ENCODE data around the gene KCNH3. TPM values are rescaled to one million over a fixed set of nuclear protein-coding genes. Genes with fewer than 3 reads are reported as not detected.

KCNH3 gene
- total and polyA plus RNA-seq, 2 of the 4 experiments (the other 2 are of a cell fraction): 0.10 TPM; not detected in 1

DNA sequence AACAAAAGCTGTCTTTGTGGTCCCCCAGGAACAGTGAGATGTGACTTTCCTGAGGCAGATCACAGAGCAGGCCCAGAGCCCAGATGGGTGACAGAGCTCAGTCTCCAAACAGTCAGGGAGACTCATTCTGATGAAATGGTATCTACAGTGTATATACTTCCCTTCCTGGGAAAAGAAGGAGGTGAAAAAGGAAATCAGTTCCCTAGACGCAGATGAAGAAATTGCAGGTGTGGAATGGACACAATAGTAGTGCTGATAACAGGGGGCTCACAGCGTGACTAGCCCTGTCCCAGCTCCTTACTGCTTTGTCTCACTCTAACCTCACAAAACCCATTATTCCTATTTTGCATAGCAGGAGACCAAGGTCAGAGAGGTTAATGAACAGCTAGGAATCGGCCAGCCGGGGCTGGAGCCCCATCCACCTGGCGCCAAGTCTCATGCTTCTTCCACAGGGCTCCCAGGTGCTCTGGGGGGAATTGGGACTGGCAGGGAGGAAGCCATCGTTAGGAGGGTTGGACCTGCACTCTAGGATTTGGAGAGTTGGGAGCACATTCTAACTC lies 11.9 kb downstream of the KCNH3 start:
- H3K14ac ChIP-seq (replicated peaks; ENCODE audit: low read depth, low read length): no peak overlapping the region
- no peak overlapping the region for H3K4me3 ChIP-seq (ENCODE audit: insufficient read depth, low read depth, low read length)
- WGBS, 2 experiments (ENCODE audit: extremely low coverage in 2 of 2, insufficient read length in 1 of 2): 67% methylated on average over 1 of the region's 6 CpGs; no CpG with 5 or more reads in 1 of the 2 experiments
- no peak overlapping the region for H3K9ac ChIP-seq (ENCODE audit: low read depth, low read length)
- no peak overlapping the region for H4K5ac ChIP-seq (ENCODE audit: low read depth, low read length)
- H3K27me3 ChIP-seq (ENCODE audit: control insufficient read depth, insufficient read depth, low read length): peaks cover 64% of the 10 kb centered on the region
- H4K8ac ChIP-seq (ENCODE audit: low read depth in 2 of 2, low read length in 2 of 2): no peak overlapping the region
- H3K23ac ChIP-seq (ENCODE audit: low read depth, low read length): no peak overlapping the region
- no peak overlapping the region for H2BK5ac ChIP-seq (ENCODE audit: low read depth, low read length, poor library complexity, severe bottlenecking)
- no peak overlapping the region for H3K4me2 ChIP-seq (ENCODE audit: low read depth, low read length)
- ATAC-seq (ENCODE audit: low read depth): no peak
- BruUV-seq (replicated peaks): no TSS peak
- ChIA-PET CTCF (interaction anchor here (0.6 to 0.7 kb wide), 2 partner anchors 16 to 59 kb away, joined by 3 to 5 read pairs; no protein-coding TSS in a partner anchor), POLR2A (ENCODE audit: unreplicated experiment) (no interaction called here)
- intact Hi-C loops (cut with micrococcal nuclease) (no loop called here), dilution Hi-C loops (cut with HindIII; ENCODE audit: low sequenced_read_pairs, unreplicated experiment) (no loop called here), in situ Hi-C loops (cut with MboI; ENCODE audit: low sequenced_read_pairs) (no loop called here)
- no peak overlapping the region for H3K18ac ChIP-seq (ENCODE audit: low read depth, low read length)
- TF ChIP-seq MAZ (IDR thresholded peaks at IDR 0.05; ENCODE audit: borderline replicate concordance, low read depth, low read length): no peak
- TF ChIP-seq NFE2L2 (IDR thresholded peaks at IDR 0.05; ENCODE audit: low read depth, low read length): no peak
- TF ChIP-seq SMC3 (IDR thresholded peaks at IDR 0.05; ENCODE audit: low read depth, low read length): no peak
- no peak for TF ChIP-seq CHD1 (IDR thresholded peaks at IDR 0.05; ENCODE audit: low read depth, low read length)
- no peak for TF ChIP-seq CEBPB (IDR thresholded peaks at IDR 0.05; ENCODE audit: low read depth, low read length)
- TF ChIP-seq, protein P1, sequence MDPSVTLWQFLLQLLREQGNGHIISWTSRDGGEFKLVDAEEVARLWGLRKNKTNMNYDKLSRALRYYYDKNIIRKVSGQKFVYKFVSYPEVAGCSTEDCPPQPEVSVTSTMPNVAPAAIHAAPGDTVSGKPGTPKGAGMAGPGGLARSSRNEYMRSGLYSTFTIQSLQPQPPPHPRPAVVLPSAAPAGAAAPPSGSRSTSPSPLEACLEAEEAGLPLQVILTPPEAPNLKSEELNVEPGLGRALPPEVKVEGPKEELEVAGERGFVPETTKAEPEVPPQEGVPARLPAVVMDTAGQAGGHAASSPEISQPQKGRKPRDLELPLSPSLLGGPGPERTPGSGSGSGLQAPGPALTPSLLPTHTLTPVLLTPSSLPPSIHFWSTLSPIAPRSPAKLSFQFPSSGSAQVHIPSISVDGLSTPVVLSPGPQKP (IDR thresholded peaks at IDR 0.05; ENCODE audit: borderline replicate concordance, low read depth, low read length): no peak
- no peak for TF ChIP-seq RCOR1 (IDR thresholded peaks at IDR 0.05; ENCODE audit: insufficient replicate concordance, low read length)
- no peak for TF ChIP-seq FOS (IDR thresholded peaks at IDR 0.05; ENCODE audit: low read depth, low read length)
- TF ChIP-seq POLR2A (IDR thresholded peaks at IDR 0.05; ENCODE audit: low read depth, low read length): no peak
- TF ChIP-seq, protein P2, sequence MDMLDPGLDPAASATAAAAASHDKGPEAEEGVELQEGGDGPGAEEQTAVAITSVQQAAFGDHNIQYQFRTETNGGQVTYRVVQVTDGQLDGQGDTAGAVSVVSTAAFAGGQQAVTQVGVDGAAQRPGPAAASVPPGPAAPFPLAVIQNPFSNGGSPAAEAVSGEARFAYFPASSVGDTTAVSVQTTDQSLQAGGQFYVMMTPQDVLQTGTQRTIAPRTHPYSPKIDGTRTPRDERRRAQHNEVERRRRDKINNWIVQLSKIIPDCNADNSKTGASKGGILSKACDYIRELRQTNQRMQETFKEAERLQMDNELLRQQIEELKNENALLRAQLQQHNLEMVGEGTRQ (IDR thresholded peaks at IDR 0.05; ENCODE audit: low read depth, low read length): no peak
- no peak for TF ChIP-seq BHLHE40 (IDR thresholded peaks at IDR 0.05; ENCODE audit: low read depth, low read length)
- TF ChIP-seq RFX5 (IDR thresholded peaks at IDR 0.05; ENCODE audit: low read depth, low read length): no peak
- TF ChIP-seq MXI1 (IDR thresholded peaks at IDR 0.05; ENCODE audit: borderline replicate concordance, low read depth, low read length): no peak
- TF ChIP-seq, protein P3, sequence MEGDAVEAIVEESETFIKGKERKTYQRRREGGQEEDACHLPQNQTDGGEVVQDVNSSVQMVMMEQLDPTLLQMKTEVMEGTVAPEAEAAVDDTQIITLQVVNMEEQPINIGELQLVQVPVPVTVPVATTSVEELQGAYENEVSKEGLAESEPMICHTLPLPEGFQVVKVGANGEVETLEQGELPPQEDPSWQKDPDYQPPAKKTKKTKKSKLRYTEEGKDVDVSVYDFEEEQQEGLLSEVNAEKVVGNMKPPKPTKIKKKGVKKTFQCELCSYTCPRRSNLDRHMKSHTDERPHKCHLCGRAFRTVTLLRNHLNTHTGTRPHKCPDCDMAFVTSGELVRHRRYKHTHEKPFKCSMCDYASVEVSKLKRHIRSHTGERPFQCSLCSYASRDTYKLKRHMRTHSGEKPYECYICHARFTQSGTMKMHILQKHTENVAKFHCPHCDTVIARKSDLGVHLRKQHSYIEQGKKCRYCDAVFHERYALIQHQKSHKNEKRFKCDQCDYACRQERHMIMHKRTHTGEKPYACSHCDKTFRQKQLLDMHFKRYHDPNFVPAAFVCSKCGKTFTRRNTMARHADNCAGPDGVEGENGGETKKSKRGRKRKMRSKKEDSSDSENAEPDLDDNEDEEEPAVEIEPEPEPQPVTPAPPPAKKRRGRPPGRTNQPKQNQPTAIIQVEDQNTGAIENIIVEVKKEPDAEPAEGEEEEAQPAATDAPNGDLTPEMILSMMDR (conservative IDR thresholded peaks at IDR 0.05; ENCODE audit: low read depth, low read length): no peak
- no peak for TF ChIP-seq RAD21 (IDR thresholded peaks at IDR 0.05; ENCODE audit: low read length)
- no peak for TF ChIP-seq MAFK (IDR thresholded peaks at IDR 0.05; ENCODE audit: low read depth, low read length)
- H2AK9ac ChIP-seq (replicated peaks; ENCODE audit: low read depth, low read length, poor library complexity): peak overlapping the region; percentile 78
- no peak overlapping the region for H3K4ac ChIP-seq (ENCODE audit: low read depth, low read length)
- no peak overlapping the region for H2BK120ac ChIP-seq (ENCODE audit: low read depth, low read length)
- no peak overlapping the region for H3K27ac ChIP-seq (ENCODE audit: insufficient read depth, low read length)
- no peaks in the 10 kb centered on the region for H3K79me1 ChIP-seq (ENCODE audit: low read depth in 1 of 2, low read length in 2 of 2)
- H4K91ac ChIP-seq (ENCODE audit: insufficient read depth, low read depth, low read length): no peak overlapping the region
- H3K56ac ChIP-seq (ENCODE audit: extremely low read depth, insufficient read depth, low read length): no peak overlapping the region
- no peaks in the 10 kb centered on the region for H3K9me1 ChIP-seq (ENCODE audit: insufficient read depth, low read length)
- H4K20me1 ChIP-seq (ENCODE audit: insufficient read depth, low read length): no peaks in the 10 kb centered on the region
- no peak for DNase-seq
- H2AFZ ChIP-seq (replicated peaks; ENCODE audit: low read length, poor library complexity): no peak overlapping the region
- H3K9me3 ChIP-seq (ENCODE audit: control insufficient read depth, insufficient read depth, low read length): no peaks in the 10 kb centered on the region
- peaks cover 3% of the 10 kb centered on the region; the same call in 1 of the 2 replicates for H3K4me1 ChIP-seq (ENCODE audit: control insufficient read depth, insufficient read depth, low read length)
- H3K36me3 ChIP-seq (ENCODE audit: control insufficient read depth, insufficient read depth, low read length): no peaks in the 10 kb centered on the region; the same call in 1 of the 2 replicates
- H2AK5ac ChIP-seq (ENCODE audit: low read depth, low read length): no peak overlapping the region
- H2BK15ac ChIP-seq (ENCODE audit: low read depth, low read length): no peak overlapping the region
- no peak overlapping the region for H2BK20ac ChIP-seq (ENCODE audit: low read depth, low read length)
